Measurements from ENCODE around the gene GLI2. TPM values are rescaled to one million over a fixed set of nuclear protein-coding genes. Genes with fewer than 3 reads are reported as not detected.

Gene GLI2
- total and polyA plus RNA-seq, 2 of the 4 experiments (the other 2 are of a cell fraction), result 3.8 to 26.0 TPM

GRCh38 chr2:120709608-120710041, 26.0 kb upstream of the GLI2 start:
- Histone ChIP-seq H2BK5ac (ENCODE audit: low read depth, low read length, poor library complexity, severe bottlenecking) (no peak overlapping the region), H3K14ac (replicated peaks; ENCODE audit: low read depth, low read length) (no peak overlapping the region), H3K79me1 (ENCODE audit: low read depth in 1 of 2, low read length in 2 of 2) (no peaks in the 10 kb centered on the region), H3K9me3 (ENCODE audit: control insufficient read depth, insufficient read depth, low read length) (no peaks in the 10 kb centered on the region), H3K4me2 (ENCODE audit: low read depth, low read length) (no peak overlapping the region), H3K4me3 (ENCODE audit: insufficient read depth, low read depth, low read length) (no peak overlapping the region), H3K9me1 (ENCODE audit: insufficient read depth, low read length) (no peaks in the 10 kb centered on the region; the same call in 1 of the 2 replicates), H4K5ac (ENCODE audit: low read depth, low read length) (no peak overlapping the region), H3K27ac (ENCODE audit: insufficient read depth, low read length) (no peak overlapping the region), H3K27me3 (ENCODE audit: control insufficient read depth, insufficient read depth, low read length) (no peaks in the 10 kb centered on the region; the same call in 1 of the 2 replicates), H2AFZ (replicated peaks; ENCODE audit: low read length, poor library complexity) (no peak overlapping the region), H3K4me1 (ENCODE audit: control insufficient read depth, insufficient read depth, low read length) (0 out of 2 replicates have a peak, but pooled peaks cover 2% of the 10 kb centered on the region), H2BK20ac (ENCODE audit: low read depth, low read length) (no peak overlapping the region), H2AK5ac (ENCODE audit: low read depth, low read length) (no peak overlapping the region), H3K4ac (ENCODE audit: low read depth, low read length) (no peak overlapping the region), H2AK9ac (replicated peaks; ENCODE audit: low read depth, low read length, poor library complexity) (no peak overlapping the region), H2BK15ac (ENCODE audit: low read depth, low read length) (no peak overlapping the region), H3K56ac (ENCODE audit: extremely low read depth, insufficient read depth, low read length) (no peak overlapping the region), H4K91ac (ENCODE audit: insufficient read depth, low read depth, low read length) (no peak overlapping the region), H2BK120ac (ENCODE audit: low read depth, low read length) (no peak overlapping the region), H3K9ac (ENCODE audit: low read depth, low read length) (no peak overlapping the region), H4K20me1 (ENCODE audit: insufficient read depth, low read length) (no peaks in the 10 kb centered on the region), H3K23ac (ENCODE audit: low read depth, low read length) (no peak overlapping the region), H4K8ac (ENCODE audit: low read depth in 2 of 2, low read length in 2 of 2) (no peak overlapping the region), H3K18ac (ENCODE audit: low read depth, low read length) (no peak overlapping the region), H3K36me3 (ENCODE audit: control insufficient read depth, insufficient read depth, low read length) (no peaks in the 10 kb centered on the region)
- in situ Hi-C loops (cut with MboI; ENCODE audit: low sequenced_read_pairs) (no loop called here), dilution Hi-C loops (cut with HindIII; ENCODE audit: low sequenced_read_pairs, unreplicated experiment) (loop anchor here (10.0 kb wide), 1 partner anchor 355 kb away; no protein-coding TSS in a partner anchor), intact Hi-C loops (cut with micrococcal nuclease) (no loop called here)
- ATAC-seq (ENCODE audit: low read depth), result no peak
- no TSS peak for BruUV-seq (replicated peaks)
- POLR2A ChIA-PET (ENCODE audit: unreplicated experiment), result no interaction called here
- no peak for TF ChIP-seq BHLHE40 (IDR thresholded peaks at IDR 0.05; ENCODE audit: low read depth, low read length)
- no peak for TF ChIP-seq MAZ (IDR thresholded peaks at IDR 0.05; ENCODE audit: borderline replicate concordance, low read depth, low read length)
- no peak for TF ChIP-seq SMC3 (IDR thresholded peaks at IDR 0.05; ENCODE audit: low read depth, low read length)
- TF ChIP-seq MAFK (IDR thresholded peaks at IDR 0.05; ENCODE audit: low read depth, low read length), result no peak
- no peak for TF ChIP-seq CEBPB (IDR thresholded peaks at IDR 0.05; ENCODE audit: low read depth, low read length)
- TF ChIP-seq RAD21 (IDR thresholded peaks at IDR 0.05; ENCODE audit: low read length), result no peak
- no peak for TF ChIP-seq RFX5 (IDR thresholded peaks at IDR 0.05; ENCODE audit: low read depth, low read length)
- no peak for TF ChIP-seq CTCF (conservative IDR thresholded peaks at IDR 0.05; ENCODE audit: low read depth, low read length)
- no peak for TF ChIP-seq FOS (IDR thresholded peaks at IDR 0.05; ENCODE audit: low read depth, low read length)
- no peak for TF ChIP-seq POLR2A (IDR thresholded peaks at IDR 0.05; ENCODE audit: low read depth, low read length)
- no peak for TF ChIP-seq USF2 (IDR thresholded peaks at IDR 0.05; ENCODE audit: low read depth, low read length)
- no peak for TF ChIP-seq MXI1 (IDR thresholded peaks at IDR 0.05; ENCODE audit: borderline replicate concordance, low read depth, low read length)
- TF ChIP-seq NFE2L2 (IDR thresholded peaks at IDR 0.05; ENCODE audit: low read depth, low read length), result no peak
- no peak for TF ChIP-seq RCOR1 (IDR thresholded peaks at IDR 0.05; ENCODE audit: insufficient replicate concordance, low read length)
- no peak for TF ChIP-seq ELK1 (IDR thresholded peaks at IDR 0.05; ENCODE audit: borderline replicate concordance, low read depth, low read length)
- no peak for TF ChIP-seq CHD1 (IDR thresholded peaks at IDR 0.05; ENCODE audit: low read depth, low read length)
- 37% methylated on average over 2 of the region's 5 CpGs; no CpG with 5 or more reads in 1 of the 2 experiments for WGBS, 2 experiments (ENCODE audit: extremely low coverage in 2 of 2, insufficient read length in 1 of 2)
- DNase-seq, result no peak
- CTCF ChIA-PET, result no interaction called here

All from IMR-90 (cell line).